IPS-11a (cell line): ENCODE measurements around the gene LCN9.
"Not testable (repeated sequence)": the region's sequence is repeated elsewhere in the genome, so short reads cannot be mapped to it uniquely, and the experiment has no call there.

ENCODE experiments used
- H3K4me3 ChIP-seq: one replicate; pipeline ENCODE4 v1.5.1; 2013; ENCODE audit warnings: low read depth, low read length, control low read depth

The LCN9 gene

GRCh38 chr9:135670721-135671590, 7.8 kb downstream of the LCN9 start:
- no peak overlapping the region for H3K4me3 ChIP-seq

DNA sequence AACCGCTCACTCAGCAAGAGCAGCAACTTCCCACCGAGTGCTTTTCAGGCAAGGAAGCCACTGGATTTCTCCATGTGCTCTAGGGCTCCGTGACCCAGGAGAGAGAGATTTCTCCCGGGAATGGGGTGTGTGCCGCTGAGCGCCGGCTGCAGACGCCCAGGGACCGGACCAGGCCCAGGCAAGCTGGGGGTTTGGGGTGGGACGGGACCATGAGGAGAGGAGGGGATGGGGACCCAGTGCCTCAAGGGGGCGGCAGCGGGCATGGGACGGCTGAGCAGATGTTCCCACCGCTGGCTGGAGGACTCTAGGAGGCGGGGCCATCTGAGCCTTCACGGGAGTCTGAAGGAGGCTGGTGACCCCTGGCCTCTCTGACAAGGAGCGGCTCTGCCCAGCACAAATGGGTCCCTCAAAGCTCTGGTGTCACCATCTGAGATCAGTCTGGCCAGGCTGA, 8.5 kb downstream of the LCN9 start:
- no peak overlapping the region for H3K4me3 ChIP-seq

- not testable (repeated sequence) for H3K4me3 ChIP-seq
Measured at GRCh38 chr9:135672786-135673185, 9.7 kb downstream of the LCN9 start.

GRCh38 chr9:135673941-135674340, 10.8 kb downstream of the LCN9 start:
- H3K4me3 ChIP-seq = no peak overlapping the region

DNA sequence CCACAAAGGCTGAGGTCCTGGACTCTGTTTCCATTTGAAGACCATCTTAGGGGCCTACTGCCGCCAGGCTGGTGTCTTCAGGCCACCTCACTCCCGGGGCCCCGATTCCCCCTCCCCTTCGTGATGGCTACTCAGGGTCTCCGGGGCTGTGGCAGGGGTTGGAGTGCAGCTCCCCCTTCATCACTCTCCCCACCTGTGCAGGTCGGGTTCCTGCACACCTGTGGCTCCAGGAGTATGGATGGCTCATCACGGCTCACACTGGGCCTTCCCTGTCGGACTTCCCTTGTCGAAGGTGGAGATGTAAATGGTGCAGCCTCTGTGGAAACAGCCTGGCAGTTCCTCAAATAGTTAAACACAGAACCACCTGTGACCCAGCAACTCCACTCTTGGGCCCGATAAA, 11.9 kb downstream of the LCN9 start:
- no peak overlapping the region for H3K4me3 ChIP-seq

DNA sequence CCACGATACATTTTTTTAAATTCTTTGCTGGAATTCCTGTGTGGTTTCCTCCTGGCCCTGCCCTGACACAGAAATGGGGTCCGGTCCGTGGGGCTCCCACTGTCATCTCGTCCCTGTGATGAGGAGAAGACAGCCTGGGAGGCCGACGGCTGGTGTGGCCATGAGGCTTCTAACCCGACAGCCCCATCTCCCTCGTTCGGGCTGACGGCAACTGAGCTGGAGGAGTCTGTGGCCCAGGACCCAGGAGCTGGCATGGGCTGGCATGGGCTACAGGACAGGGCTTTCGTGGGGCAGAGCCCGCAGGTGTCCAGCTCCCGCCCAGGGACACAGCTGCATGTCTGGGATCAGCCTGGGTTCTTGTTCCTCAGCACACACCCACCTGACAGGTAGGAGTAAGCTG, 13.8 kb downstream of the LCN9 start:
- no peak overlapping the region for H3K4me3 ChIP-seq

GRCh38 chr9:135677641-135678168, 14.6 kb downstream of the LCN9 start:
- H3K4me3 ChIP-seq = no peak overlapping the region

DNA sequence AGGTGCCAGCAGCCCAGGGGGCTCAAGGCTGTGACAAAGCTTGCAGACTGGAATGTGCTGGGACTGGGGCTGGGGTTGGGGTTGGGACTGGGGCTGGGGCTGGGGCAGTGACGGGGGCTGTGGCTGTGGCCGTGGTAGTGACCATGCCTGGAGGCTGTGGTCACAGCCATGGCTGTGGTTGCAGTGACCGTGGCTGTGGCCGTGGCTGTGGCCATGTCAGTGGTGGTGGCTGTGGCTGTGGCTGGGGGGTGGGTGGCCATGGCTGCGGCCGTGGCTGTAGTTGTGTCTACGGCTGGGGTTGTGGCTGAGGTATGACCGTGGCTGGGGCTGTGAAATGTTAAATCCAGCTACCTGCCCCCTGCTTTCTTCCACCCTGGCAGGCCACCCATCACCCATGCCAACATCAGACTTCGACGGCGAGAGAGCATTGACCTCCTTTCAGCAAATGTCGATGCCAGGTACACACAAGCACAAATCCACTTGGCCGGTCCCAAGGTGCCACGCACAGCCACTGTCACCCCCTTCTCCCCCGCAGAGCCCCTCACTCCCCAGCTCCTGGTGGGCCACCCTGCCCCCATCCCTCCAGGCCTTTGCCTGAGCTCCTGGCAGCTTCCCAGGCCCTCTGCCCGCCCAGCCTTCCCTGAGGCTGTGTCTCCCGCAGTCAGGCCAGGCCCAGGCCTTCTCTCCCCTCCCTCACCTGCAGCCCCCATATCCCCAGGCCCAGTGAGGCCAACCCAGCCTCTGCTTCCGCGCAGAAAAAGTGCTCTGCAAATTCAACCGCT, 15.3 kb downstream of the LCN9 start:
- H3K4me3 ChIP-seq = no peak overlapping the region

- no peak overlapping the region for H3K4me3 ChIP-seq
Measured at GRCh38 chr9:135680056-135680455, 16.9 kb downstream of the LCN9 start.

DNA sequence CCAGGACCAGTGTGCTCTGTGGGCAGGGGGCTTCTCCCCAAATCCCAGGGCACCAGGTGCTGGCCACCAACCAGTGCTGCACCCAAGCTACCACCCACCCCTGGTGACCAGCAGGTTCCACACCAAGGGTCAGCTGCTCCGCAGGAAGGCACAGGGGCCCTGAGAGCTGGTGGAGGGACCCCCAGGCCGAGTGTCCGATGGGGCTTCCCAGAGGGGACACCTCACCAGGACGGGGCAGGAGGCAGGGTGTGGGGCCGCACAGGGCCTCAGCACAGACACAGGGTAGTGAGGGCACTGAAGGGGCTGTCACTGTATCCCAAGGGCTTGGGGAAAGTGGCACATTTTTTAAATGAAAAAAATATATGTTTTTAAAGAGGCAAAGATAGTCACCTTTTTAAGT, 18.1 kb downstream of the LCN9 start:
- no peak overlapping the region for H3K4me3 ChIP-seq

- no peak overlapping the region for H3K4me3 ChIP-seq
Measured at GRCh38 chr9:135683401-135684034, 20.4 kb downstream of the LCN9 start.

- H3K4me3 ChIP-seq = no peak overlapping the region
Measured at GRCh38 chr9:135684691-135685090, 21.6 kb downstream of the LCN9 start.

DNA sequence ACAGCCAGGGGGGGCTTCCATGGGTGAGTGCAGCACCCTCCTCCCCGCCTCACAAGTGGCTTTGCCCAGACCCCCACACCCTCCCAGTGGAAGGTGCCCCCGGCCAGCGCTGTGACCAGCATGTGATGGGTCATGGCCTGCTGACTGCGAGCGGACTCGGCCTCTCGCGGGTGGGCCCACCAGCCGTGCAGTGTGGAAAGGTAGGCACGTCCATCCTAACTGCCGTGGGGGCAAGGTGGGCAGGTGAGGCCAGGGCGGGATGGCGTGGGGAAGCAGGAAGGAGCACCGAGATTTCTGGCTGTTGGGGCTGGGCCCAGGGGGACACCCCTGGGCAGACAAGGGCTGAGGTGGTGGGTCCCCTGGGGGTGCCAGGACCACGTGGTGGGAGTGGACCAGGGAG, 24.1 kb downstream of the LCN9 start:
- H3K4me3 ChIP-seq = no peak overlapping the region

GRCh38 chr9:135689011-135689410, 25.9 kb downstream of the LCN9 start:
- no peak overlapping the region for H3K4me3 ChIP-seq

- H3K4me3 ChIP-seq = no peak overlapping the region
Measured at GRCh38 chr9:135690836-135691570, 27.9 kb downstream of the LCN9 start.

DNA sequence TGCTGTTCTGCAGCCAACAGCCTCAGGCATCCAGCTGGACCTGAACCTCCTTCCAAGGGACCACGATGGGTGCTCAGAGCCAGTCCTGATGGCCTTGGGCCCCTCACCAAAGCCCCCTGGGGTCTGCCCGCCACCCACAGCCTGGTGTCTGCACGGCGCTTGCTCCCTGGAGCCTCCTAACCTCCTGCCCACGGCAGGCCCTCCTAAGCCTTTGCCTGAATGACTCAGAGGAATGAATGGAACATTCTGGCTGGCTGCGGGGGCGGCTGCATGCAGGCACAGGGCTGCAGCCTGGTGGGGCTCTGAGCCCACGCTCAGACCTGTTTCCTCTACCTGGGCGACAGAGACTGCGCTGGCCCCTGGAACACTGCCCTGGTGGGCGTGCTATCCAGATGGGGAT, 29.3 kb downstream of the LCN9 start:
- no peak overlapping the region for H3K4me3 ChIP-seq

DNA sequence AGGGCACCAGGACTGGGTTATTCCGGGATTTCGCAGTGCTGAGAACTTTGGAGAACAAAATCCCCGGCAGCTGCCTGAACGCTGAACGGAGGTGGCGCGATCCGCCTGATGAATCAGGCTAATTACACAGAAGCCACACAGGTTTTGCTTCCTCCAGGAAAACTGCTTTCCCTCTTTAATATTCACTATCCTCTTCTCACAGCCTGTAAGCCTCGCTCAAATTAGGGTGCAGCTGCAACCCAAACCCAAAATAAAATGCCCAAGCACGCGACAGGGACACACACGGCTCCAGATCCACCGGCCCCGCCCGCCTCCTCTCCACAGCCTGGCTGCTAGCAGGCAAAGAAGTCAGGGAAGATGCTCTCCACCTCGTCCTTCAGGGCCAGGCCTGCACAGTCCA, 30.2 kb downstream of the LCN9 start:
- H3K4me3 ChIP-seq = no peak overlapping the region

DNA sequence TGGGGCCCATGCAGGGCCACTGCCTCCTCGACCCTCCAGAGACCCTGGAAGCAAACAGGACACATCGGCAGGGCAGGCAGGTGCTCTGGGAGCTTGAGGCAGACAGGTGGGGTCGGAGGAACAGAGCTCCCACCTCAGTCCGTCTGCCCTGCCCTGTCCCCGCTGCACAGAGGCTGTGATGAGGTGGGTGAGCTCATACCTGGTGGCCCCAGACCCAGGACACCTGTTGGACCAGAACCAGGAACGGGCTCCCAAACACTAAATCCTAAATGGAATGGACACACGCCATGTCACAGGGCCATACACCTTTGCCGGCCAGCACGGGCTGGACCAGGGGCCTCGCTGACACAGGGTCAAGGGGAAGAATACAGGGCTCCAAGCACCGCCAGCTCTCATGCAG, 30.7 kb downstream of the LCN9 start:
- no peak overlapping the region for H3K4me3 ChIP-seq

GRCh38 chr9:135694414-135694813, 31.3 kb downstream of the LCN9 start:
- no peak overlapping the region for H3K4me3 ChIP-seq

- H3K4me3 ChIP-seq = no peak overlapping the region
Measured at GRCh38 chr9:135695036-135695435, 31.9 kb downstream of the LCN9 start.

- no peak overlapping the region for H3K4me3 ChIP-seq
Measured at GRCh38 chr9:135695642-135696041, 32.5 kb downstream of the LCN9 start.
